GM18519 (cell line): ENCODE results near the gene CD9.

Experiments used
- ATAC-seq: cut with Tn5 transposase; IDR thresholded peaks from one replicate; pipeline ENCODE4 v1.9.1; 2021; ENCODE audit warnings: mild to moderate bottlenecking, moderate library complexity; ENCODE audit not compliant: unreplicated experiment, low FRiP score

The CD9 gene

GRCh38 chr12:6215932-6216494, 15.8 kb downstream of the CD9 start:
- ATAC-seq, result no peak

GRCh38 chr12:6216581-6216980, 16.4 kb downstream of the CD9 start:
- ATAC-seq, result no peak

GRCh38 chr12:6218347-6218925, 18.2 kb downstream of the CD9 start:
- ATAC-seq, result no peak

- no peak for ATAC-seq
These were observed 19.8 kb downstream of the CD9 start for GRCh38 chr12:6219980-6220379.

- ATAC-seq, result no peak
These were observed 20.9 kb downstream of the CD9 start for GRCh38 chr12:6221146-6221545.

- ATAC-seq, result no peak
These were observed 22.0 kb downstream of the CD9 start for GRCh38 chr12:6222078-6222654.

GRCh38 chr12:6223545-6223944, 23.3 kb downstream of the CD9 start:
- ATAC-seq, result no peak

GRCh38 chr12:6224550-6224949, 24.4 kb downstream of the CD9 start:
- ATAC-seq, result no peak

- ATAC-seq, result no peak
These were observed 25.4 kb downstream of the CD9 start for GRCh38 chr12:6225630-6226001.

- ATAC-seq, result no peak
These were observed 25.9 kb downstream of the CD9 start for GRCh38 chr12:6226002-6226678.

- ATAC-seq, result no peak
These were observed 26.5 kb downstream of the CD9 start for GRCh38 chr12:6226679-6227051.

- ATAC-seq, result no peak
These were observed 28.5 kb downstream of the CD9 start for GRCh38 chr12:6228535-6229223.

- no peak for ATAC-seq
These were observed 29.3 kb downstream of the CD9 start for GRCh38 chr12:6229224-6230218.

- no peak for ATAC-seq
These were observed 30.3 kb downstream of the CD9 start for GRCh38 chr12:6230321-6231110.

- ATAC-seq, result no peak
These were observed 31.4 kb downstream of the CD9 start for GRCh38 chr12:6231359-6232268.

GRCh38 chr12:6233121-6233971, 33.1 kb downstream of the CD9 start:
- no peak for ATAC-seq

- no peak for ATAC-seq
These were observed 34.0 kb downstream of the CD9 start for GRCh38 chr12:6234214-6234613.
